Embryonic facial prominence (tissue), 1 donor: ENCODE results near the gene SNCAIP.

ENCODE experiments used
- DNase-seq: peaks from one replicate; pipeline ENCODE4 v3.0.0-alpha.2; 2016; ENCODE audit errors: extremely low spot score

The SNCAIP gene

GRCh38 chr5:122398016-122398415 lies 86.0 kb downstream of the SNCAIP start:
- DNase-seq = no peak

DNA sequence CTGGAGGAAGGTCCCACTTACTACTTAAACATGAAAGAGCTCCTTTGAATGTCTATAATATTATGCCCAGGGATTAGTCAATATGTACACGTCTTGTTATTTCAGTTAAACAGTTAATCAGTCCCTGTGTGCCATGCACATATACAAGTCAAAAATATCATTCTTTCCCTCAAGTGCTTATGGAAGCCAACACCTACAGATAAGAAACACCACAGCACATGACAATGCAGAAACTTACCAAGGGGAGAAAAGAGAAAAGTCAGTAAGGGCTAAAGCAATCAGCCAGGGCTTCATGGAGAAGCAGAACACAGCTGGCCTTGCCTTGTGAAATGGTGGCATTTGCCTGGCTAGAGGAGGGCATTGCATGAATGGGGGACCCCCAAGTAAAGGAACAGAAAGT lies 88.3 kb downstream of the SNCAIP start:
- no peak for DNase-seq

GRCh38 chr5:122400938-122401337 lies 88.9 kb downstream of the SNCAIP start:
- DNase-seq = no peak

DNA sequence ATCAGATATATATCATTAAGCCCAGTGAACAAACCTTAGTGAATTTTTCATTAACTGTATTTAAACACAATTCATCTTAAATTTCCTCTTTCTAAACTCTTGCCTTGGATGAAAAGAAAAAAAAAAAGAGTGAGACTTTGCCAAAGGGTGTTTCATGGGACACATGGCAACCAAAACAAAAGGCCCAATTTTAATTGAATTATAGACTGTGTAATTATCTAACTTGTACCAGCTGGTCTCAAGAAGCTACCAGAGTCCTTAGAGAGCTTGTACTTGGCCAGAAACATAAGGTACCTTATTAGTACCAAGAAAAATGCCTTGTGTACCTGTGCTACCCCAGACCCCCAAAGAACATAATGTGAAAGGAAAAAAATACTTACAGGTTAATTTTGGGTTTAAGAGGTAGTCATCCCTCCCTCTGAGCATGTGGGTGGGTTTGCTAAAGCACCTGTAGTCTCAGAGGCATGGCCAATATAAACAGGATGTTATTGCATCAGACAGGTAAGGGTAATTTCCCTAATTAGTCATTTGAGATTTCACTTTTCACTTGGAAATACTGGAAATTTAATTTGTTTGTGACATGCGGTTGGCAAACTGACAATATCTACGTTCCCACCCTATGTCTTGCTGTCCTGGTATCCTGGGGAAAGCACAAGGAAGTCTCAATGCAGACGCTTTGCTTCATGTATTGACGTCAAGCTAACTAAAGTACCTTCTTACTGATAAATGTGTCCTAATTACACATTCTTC lies 90.1 kb downstream of the SNCAIP start:
- no peak for DNase-seq

- no peak for DNase-seq
Measured at GRCh38 chr5:122402955-122403685, 91.1 kb downstream of the SNCAIP start.

DNA sequence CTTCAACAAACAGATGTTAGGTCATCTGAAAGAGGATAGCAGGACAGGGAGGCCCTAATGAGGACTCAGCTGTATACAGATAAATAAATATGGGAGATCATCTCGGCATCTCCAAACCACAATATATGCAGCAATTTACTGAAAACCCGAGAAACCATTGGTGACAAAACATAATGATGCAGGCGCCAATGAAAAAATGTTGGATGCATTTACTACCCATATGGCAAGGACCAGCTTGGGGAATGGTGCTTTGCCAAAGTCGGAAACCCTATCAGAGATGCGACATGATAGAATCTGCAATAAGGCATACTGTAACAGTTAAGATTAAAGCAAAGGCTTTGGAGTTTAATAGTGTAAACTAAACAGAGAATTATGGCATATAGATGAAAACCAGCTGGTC lies 92.0 kb downstream of the SNCAIP start:
- DNase-seq = no peak

- DNase-seq = no peak
Measured at GRCh38 chr5:122404653-122405362, 92.8 kb downstream of the SNCAIP start.

GRCh38 chr5:122405751-122406150 lies 93.7 kb downstream of the SNCAIP start:
- no peak for DNase-seq

- no peak for DNase-seq
Measured at GRCh38 chr5:122406181-122406580, 94.1 kb downstream of the SNCAIP start.

GRCh38 chr5:122408592-122409224 lies 96.7 kb downstream of the SNCAIP start:
- DNase-seq = no peak

DNA sequence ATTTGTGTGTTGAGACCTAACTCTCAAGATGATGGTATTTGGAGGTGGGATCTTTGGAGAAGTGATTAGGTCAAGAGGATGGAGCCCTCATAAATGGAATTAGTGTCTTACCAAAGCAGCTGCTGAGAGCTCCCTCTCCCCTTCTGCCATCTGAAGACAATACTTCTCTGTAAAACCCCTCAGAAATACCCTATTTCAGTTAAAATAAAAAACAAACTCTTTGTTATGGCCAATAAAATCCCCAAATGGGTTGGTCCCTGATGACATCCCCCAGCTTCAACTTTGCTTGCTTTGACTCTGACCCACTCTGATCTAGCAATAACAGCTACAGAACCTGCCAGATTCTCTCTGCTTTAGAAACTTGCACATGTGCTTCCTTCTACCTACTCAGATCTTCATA lies 100.9 kb downstream of the SNCAIP start:
- no peak for DNase-seq

DNA sequence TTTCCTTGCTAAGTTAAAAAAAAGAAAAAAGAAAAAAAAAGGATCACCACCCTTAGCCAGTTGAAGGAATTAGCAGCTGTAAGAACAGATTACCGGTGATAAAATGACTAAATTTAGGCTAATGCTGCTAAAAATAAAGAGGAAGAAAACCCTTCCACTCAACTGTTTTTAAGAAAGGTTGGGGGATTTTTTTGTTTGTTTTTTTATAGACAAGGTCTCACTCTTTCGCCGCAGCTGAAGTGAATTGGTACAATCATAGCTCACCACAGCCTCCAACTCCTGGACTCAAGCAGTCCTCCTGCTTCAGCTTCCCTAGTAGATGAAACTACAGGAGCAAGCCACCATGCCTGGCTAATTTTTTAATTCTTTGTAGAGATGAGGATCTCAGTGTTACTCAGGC lies 101.7 kb downstream of the SNCAIP start:
- DNase-seq = no peak

GRCh38 chr5:122415030-122415800 lies 103.2 kb downstream of the SNCAIP start:
- peak; percentile 68 for DNase-seq

DNA sequence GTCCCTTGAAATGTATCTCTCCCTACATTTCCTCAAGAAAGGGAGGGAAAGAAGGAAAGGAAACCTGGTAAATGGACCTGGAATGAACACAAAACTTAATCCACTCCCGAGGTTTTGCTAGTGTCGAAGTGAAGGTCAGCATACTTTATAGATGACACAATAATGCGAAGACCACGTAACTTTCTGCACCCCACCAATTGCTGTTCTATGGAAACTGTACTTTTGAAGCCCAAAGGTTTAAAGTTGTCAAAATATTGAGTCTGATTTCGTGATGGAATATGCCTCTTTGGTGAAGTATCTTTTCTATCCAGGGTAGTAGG lies 103.7 kb downstream of the SNCAIP start:
- DNase-seq = no peak

- DNase-seq = no peak
Measured at GRCh38 chr5:122419142-122419894, 107.3 kb downstream of the SNCAIP start.

GRCh38 chr5:122420091-122420490 lies 108.1 kb downstream of the SNCAIP start:
- no peak for DNase-seq

- DNase-seq = no peak
Measured at GRCh38 chr5:122420537-122421236, 108.7 kb downstream of the SNCAIP start.

DNA sequence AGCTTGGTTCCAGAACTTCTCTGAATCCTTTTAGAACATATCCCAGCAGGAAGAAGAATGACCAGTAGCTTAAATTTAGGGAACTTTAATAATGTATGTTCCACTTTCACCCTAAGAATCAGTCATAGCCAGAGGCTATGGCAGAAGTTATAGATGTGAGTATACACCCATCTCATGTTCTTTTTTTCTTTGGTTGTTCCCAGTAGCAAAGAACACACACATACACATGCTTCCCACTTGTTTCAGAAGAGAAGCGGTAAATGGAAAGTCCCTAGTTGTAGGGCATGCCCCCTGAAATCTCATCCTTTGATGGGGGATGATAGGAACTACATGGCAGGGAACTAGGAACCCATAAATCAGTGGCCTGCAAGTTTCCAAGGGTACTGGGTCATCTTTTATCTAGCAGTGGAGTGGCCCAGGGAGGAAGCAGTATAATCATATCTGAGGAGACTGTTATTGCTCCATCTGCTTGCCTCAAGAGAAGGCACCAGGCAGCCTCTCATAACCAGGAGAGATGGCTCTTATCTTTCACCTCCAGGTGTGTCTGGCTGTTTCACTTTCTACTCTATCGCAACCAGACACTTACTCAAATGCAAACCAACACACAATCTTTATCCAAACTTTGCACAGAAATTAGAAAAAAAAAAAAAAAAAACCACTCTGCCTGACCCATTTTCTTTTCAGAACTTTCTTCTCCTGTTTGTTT lies 109.5 kb downstream of the SNCAIP start:
- DNase-seq = no peak

- no peak for DNase-seq
Measured at GRCh38 chr5:122423221-122423620, 111.2 kb downstream of the SNCAIP start.

DNA sequence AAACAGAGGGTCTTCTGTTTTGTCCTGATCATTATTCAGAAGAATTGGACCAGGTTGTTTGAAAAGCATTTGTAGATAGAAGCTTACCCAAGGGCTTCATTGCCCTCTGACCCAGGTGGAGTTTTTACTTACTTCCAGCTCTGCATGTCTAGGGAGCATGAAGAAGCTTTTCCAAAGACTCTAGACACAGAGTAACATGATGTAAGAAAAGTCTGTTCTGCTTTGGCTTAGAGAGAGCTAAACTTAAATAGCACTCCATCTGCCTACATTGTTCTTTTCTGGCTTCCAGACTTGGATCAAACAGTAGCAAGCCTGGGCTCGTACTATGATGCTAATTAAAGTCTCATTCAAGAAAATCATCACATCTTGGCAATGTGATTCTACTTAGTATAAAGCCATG lies 112.1 kb downstream of the SNCAIP start:
- no peak for DNase-seq
